ENCODE results near the gene RTTN.

The RTTN gene

DNA sequence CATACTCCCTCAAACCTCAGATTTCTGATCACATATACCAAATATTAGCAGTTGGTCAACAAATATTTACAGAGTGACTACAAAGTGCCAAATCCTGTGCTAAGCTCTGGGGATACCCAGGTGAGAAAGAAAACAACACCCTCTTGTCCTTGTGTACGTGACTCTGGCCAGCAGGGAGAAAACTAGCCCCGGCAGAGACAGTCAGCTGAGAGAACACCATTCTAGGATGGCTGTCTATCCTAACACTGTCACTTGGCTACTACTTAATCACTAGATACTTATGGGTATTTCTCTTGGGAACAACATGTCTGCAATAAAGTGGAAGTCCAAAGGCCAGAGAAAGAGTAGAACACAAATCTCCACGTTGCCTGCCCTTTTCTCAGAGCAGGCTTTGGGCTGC, 199.9 kb downstream of the RTTN start:
- no peak overlapping the region for H4K12ac ChIP-seq (ENCODE audit: low read depth, low read length)
- no peak overlapping the region for H3K14ac ChIP-seq (ENCODE audit: low read length)
- no peak overlapping the region for H2AK5ac ChIP-seq (ENCODE audit: low read length)
- H2BK5ac ChIP-seq (ENCODE audit: low read depth, low read length, poor library complexity): no peak overlapping the region
- no CpG with 5 or more reads among the region's 3 CpGs for WGBS (ENCODE audit: extremely low coverage, insufficient coverage, insufficient read length)
- H3K36me3 ChIP-seq (ENCODE audit: control insufficient read depth in 1 of 2, insufficient read depth in 2 of 2, low read length in 2 of 2): peaks cover 0 to 3% of the 10 kb centered on the region in 2 experiments
- no peaks in the 10 kb centered on the region for H3K9me3 ChIP-seq (ENCODE audit: insufficient read depth, low read depth, low read length)
- H3K4me3 ChIP-seq (ENCODE audit: low read depth, low read length): no peak overlapping the region
- H3K79me2 ChIP-seq (ENCODE audit: control insufficient read depth, insufficient read depth, low read length, poor library complexity): no peaks in the 10 kb centered on the region
- no peak overlapping the region for H3K23ac ChIP-seq (ENCODE audit: low read length)
- H3K4ac ChIP-seq (ENCODE audit: low read depth, low read length): no peak overlapping the region
- H3K79me1 ChIP-seq (ENCODE audit: low read length): no peaks in the 10 kb centered on the region
- no peak overlapping the region for H2BK120ac ChIP-seq (ENCODE audit: insufficient read depth, low read length, poor library complexity)
- no peak overlapping the region for H2AFZ ChIP-seq (ENCODE audit: insufficient read depth, low read length, poor library complexity)
- H3K4me2 ChIP-seq (ENCODE audit: low read length): no peak overlapping the region
- H2BK12ac ChIP-seq (ENCODE audit: low read length): no peak overlapping the region
- no peak overlapping the region for H4K8ac ChIP-seq (ENCODE audit: low read depth, low read length)
- DNase-seq: no peak
- no peaks in the 10 kb centered on the region for H3K27me3 ChIP-seq (ENCODE audit: insufficient read depth, low read length)
- H3K27ac ChIP-seq (ENCODE audit: low read depth, low read length): no peak overlapping the region
- no peak overlapping the region for H3K18ac ChIP-seq (ENCODE audit: low read length)
- no peak overlapping the region for H3K9ac ChIP-seq (ENCODE audit: low read length)
- no peaks in the 10 kb centered on the region for H3K4me1 ChIP-seq (ENCODE audit: control insufficient read depth in 1 of 2, insufficient read depth in 2 of 2, low read length in 2 of 2)
- H4K91ac ChIP-seq (ENCODE audit: low read depth, low read length): no peak overlapping the region

- no peak overlapping the region for H3K27ac ChIP-seq (ENCODE audit: low read depth, low read length)
- no peak overlapping the region for H3K4me3 ChIP-seq (ENCODE audit: low read depth, low read length)
- peaks cover 0 to 3% of the 10 kb centered on the region in 2 experiments for H3K36me3 ChIP-seq (ENCODE audit: control insufficient read depth in 1 of 2, insufficient read depth in 2 of 2, low read length in 2 of 2)
- no peak overlapping the region for H3K18ac ChIP-seq (ENCODE audit: low read length)
- H3K4ac ChIP-seq (ENCODE audit: low read depth, low read length): no peak overlapping the region
- no peaks in the 10 kb centered on the region for H3K79me1 ChIP-seq (ENCODE audit: low read length)
- no peaks in the 10 kb centered on the region for H3K9me3 ChIP-seq (ENCODE audit: insufficient read depth, low read depth, low read length)
- no CpG with 5 or more reads among the region's 4 CpGs for WGBS (ENCODE audit: extremely low coverage, insufficient coverage, insufficient read length)
- no peak overlapping the region for H3K14ac ChIP-seq (ENCODE audit: low read length)
- H3K79me2 ChIP-seq (ENCODE audit: control insufficient read depth, insufficient read depth, low read length, poor library complexity): no peaks in the 10 kb centered on the region
- H3K23ac ChIP-seq (ENCODE audit: low read length): no peak overlapping the region
- no peak overlapping the region for H3K4me2 ChIP-seq (ENCODE audit: low read length)
- H3K9ac ChIP-seq (ENCODE audit: low read length): no peak overlapping the region
- H4K8ac ChIP-seq (ENCODE audit: low read depth, low read length): no peak overlapping the region
- H3K27me3 ChIP-seq (ENCODE audit: insufficient read depth, low read length): no peaks in the 10 kb centered on the region
- no peak overlapping the region for H2BK5ac ChIP-seq (ENCODE audit: low read depth, low read length, poor library complexity)
- no peak for DNase-seq
- H4K91ac ChIP-seq (ENCODE audit: low read depth, low read length): no peak overlapping the region
- no peak overlapping the region for H2AFZ ChIP-seq (ENCODE audit: insufficient read depth, low read length, poor library complexity)
- no peaks in the 10 kb centered on the region for H3K4me1 ChIP-seq (ENCODE audit: control insufficient read depth in 1 of 2, insufficient read depth in 2 of 2, low read length in 2 of 2)
- no peak overlapping the region for H4K12ac ChIP-seq (ENCODE audit: low read depth, low read length)
- H2BK12ac ChIP-seq (ENCODE audit: low read length): no peak overlapping the region
- no peak overlapping the region for H2BK120ac ChIP-seq (ENCODE audit: insufficient read depth, low read length, poor library complexity)
- no peak overlapping the region for H2AK5ac ChIP-seq (ENCODE audit: low read length)
Observed at GRCh38 chr18:70004696-70005095, 200.8 kb downstream of the RTTN start.

DNA sequence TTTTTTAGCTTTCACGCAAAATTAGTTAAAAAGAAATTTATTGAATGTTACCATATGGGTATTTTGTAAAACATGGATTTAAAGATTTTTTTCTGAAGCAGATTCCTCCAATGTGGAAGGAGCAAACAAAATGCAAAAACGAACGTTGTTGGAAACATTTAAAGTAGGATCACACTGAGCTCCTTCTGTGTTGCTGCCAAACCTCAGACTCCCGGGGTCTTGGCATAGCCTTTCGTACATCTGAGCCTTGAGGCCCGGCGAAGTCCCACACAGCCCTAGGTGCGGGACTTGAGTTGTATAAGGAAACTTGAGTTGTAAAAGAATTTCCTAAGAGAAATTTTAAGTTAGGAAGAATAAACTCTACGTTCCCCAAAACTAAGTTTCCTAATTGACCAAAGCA, 205.8 kb downstream of the RTTN start:
- Histone ChIP-seq H2BK120ac (ENCODE audit: insufficient read depth, low read length, poor library complexity) (no peak overlapping the region), H3K4me3 (ENCODE audit: low read depth, low read length) (no peak overlapping the region), H4K8ac (ENCODE audit: low read depth, low read length) (no peak overlapping the region), H3K4me2 (ENCODE audit: low read length) (no peak overlapping the region), H3K9me3 (ENCODE audit: insufficient read depth, low read depth, low read length) (no peaks in the 10 kb centered on the region), H2BK12ac (ENCODE audit: low read length) (no peak overlapping the region), H3K4me1 (ENCODE audit: control insufficient read depth in 1 of 2, insufficient read depth in 2 of 2, low read length in 2 of 2) (no peaks in the 10 kb centered on the region), H3K36me3 (ENCODE audit: control insufficient read depth in 1 of 2, insufficient read depth in 2 of 2, low read length in 2 of 2) (peaks cover 0 to 3% of the 10 kb centered on the region in 2 experiments), H2AK5ac (ENCODE audit: low read length) (no peak overlapping the region), H3K9ac (ENCODE audit: low read length) (no peak overlapping the region), H3K79me2 (ENCODE audit: control insufficient read depth, insufficient read depth, low read length, poor library complexity) (no peaks in the 10 kb centered on the region), H2AFZ (ENCODE audit: insufficient read depth, low read length, poor library complexity) (no peak overlapping the region), H2BK5ac (ENCODE audit: low read depth, low read length, poor library complexity) (no peak overlapping the region), H3K27me3 (ENCODE audit: insufficient read depth, low read length) (no peaks in the 10 kb centered on the region), H3K18ac (ENCODE audit: low read length) (no peak overlapping the region), H3K23ac (ENCODE audit: low read length) (no peak overlapping the region), H4K12ac (ENCODE audit: low read depth, low read length) (no peak overlapping the region), H4K91ac (ENCODE audit: low read depth, low read length) (no peak overlapping the region), H3K4ac (ENCODE audit: low read depth, low read length) (no peak overlapping the region), H3K14ac (ENCODE audit: low read length) (no peak overlapping the region), H3K27ac (ENCODE audit: low read depth, low read length) (no peak overlapping the region), H3K79me1 (ENCODE audit: low read length) (no peaks in the 10 kb centered on the region)
- no peak for DNase-seq
- WGBS (ENCODE audit: extremely low coverage, insufficient coverage, insufficient read length): no CpG with 5 or more reads among the region's 9 CpGs

GRCh38 chr18:69998523-69998987, 206.9 kb downstream of the RTTN start:
- no peak overlapping the region for H3K4ac ChIP-seq (ENCODE audit: low read depth, low read length)
- H3K14ac ChIP-seq (ENCODE audit: low read length): no peak overlapping the region
- no peaks in the 10 kb centered on the region for H3K27me3 ChIP-seq (ENCODE audit: insufficient read depth, low read length)
- no peaks in the 10 kb centered on the region for H3K79me2 ChIP-seq (ENCODE audit: control insufficient read depth, insufficient read depth, low read length, poor library complexity)
- H2BK12ac ChIP-seq (ENCODE audit: low read length): no peak overlapping the region
- H4K12ac ChIP-seq (ENCODE audit: low read depth, low read length): no peak overlapping the region
- peaks cover 0 to 3% of the 10 kb centered on the region in 2 experiments for H3K36me3 ChIP-seq (ENCODE audit: control insufficient read depth in 1 of 2, insufficient read depth in 2 of 2, low read length in 2 of 2)
- no peak overlapping the region for H3K18ac ChIP-seq (ENCODE audit: low read length)
- no peaks in the 10 kb centered on the region for H3K9me3 ChIP-seq (ENCODE audit: insufficient read depth, low read depth, low read length)
- H3K23ac ChIP-seq (ENCODE audit: low read length): no peak overlapping the region
- H4K8ac ChIP-seq (ENCODE audit: low read depth, low read length): no peak overlapping the region
- H3K4me3 ChIP-seq (ENCODE audit: low read depth, low read length): no peak overlapping the region
- no peak overlapping the region for H2AFZ ChIP-seq (ENCODE audit: insufficient read depth, low read length, poor library complexity)
- no peak overlapping the region for H3K4me2 ChIP-seq (ENCODE audit: low read length)
- no peak for DNase-seq
- no peak overlapping the region for H2BK5ac ChIP-seq (ENCODE audit: low read depth, low read length, poor library complexity)
- H4K91ac ChIP-seq (ENCODE audit: low read depth, low read length): no peak overlapping the region
- H3K27ac ChIP-seq (ENCODE audit: low read depth, low read length): no peak overlapping the region
- no peak overlapping the region for H3K9ac ChIP-seq (ENCODE audit: low read length)
- H2AK5ac ChIP-seq (ENCODE audit: low read length): no peak overlapping the region
- no peaks in the 10 kb centered on the region for H3K79me1 ChIP-seq (ENCODE audit: low read length)
- H3K4me1 ChIP-seq (ENCODE audit: control insufficient read depth in 1 of 2, insufficient read depth in 2 of 2, low read length in 2 of 2): no peaks in the 10 kb centered on the region
- no peak overlapping the region for H2BK120ac ChIP-seq (ENCODE audit: insufficient read depth, low read length, poor library complexity)
